DMS79 treated with DMSO at 0.1 percent for 48 hours (cell line): Measurements from ENCODE around the gene CHSY1.
A peak's percentile ranks its signal among the peaks of the same experiment; 100 is the strongest.
"Not testable (repeated sequence)": the region's sequence is repeated elsewhere in the genome, so short reads cannot be mapped to it uniquely, and the experiment has no call there.

Experiments used
- DNase-seq: peaks from one replicate; lab custom pipeline; 2025; lab: John Stamatoyannopoulos, UW

Gene CHSY1

DNA sequence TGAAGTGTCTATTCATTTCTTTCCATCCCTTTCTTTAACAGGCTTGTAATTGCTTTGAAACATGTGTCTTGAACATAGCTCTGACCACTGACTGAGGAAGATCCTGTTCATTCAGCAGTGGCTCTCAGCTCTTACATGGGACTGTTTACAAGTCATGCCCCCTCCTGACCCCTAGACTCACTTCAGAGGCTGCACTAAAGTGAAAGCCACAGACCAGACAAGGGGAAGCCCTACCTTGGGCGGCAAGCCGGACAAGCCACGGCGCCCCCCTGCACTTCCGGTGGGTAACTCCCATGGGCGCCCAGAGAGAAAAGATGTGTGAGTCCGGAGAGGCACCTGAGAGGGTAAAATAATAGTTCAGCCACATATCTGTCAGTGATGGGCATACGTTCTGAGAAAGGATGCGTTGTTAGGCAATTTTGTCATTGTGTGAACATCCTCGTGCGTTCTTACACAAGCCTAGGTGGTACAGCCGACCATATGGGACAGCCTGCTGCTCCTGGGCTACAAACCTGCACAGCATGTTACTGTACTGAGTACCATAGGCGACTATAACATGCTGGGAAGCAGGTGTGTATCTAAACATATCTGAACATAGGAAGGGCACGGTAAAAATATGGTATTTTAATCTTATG lies 116.2 kb downstream of the CHSY1 start:
- DNase-seq: no peak

DNA sequence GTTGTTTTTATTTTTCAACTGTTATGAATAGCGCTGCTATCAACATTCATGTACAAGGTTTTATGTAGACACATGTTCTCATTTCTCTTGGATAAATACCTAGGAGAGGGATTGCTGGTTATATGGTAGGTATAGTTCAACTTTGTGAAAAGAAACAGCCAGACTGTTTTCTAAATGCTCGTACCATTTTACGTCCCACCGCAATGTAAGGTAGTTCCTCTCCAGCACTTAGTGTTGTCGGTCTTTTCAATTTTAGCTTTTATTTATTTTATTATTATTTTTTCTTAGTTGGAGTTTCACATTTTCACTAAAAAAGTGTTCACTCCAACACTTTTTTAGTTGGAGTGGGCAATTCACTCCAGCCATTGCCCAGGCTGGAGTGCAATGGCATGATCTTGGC lies 117.1 kb downstream of the CHSY1 start:
- DNase-seq: no peak

DNA sequence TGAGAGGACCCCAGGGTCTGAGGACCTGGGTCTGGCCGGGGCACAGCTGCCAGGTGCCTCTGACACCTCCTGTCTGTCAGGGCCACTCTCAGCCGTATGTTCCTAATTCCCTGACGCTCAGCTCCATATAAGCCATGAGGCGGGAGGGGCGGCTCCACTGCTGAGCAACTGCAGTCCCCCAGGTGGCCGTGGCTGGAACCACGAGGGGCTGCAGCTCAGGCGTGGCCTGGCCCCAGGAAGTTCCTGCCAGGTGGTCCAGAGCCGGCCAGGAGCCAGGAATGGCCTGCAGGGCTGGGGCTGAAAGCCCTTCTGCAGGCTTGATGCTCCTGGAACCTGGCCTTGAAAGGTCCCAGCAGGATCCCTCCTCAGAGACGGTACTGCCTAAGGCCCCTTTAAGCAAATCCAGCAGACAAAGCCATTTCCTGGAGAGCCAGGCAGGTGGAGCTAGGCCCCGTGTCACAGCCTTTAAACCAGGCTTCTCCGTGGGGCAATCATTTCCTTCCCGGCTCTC lies 118.0 kb downstream of the CHSY1 start:
- DNase-seq: peak; percentile 54

DNA sequence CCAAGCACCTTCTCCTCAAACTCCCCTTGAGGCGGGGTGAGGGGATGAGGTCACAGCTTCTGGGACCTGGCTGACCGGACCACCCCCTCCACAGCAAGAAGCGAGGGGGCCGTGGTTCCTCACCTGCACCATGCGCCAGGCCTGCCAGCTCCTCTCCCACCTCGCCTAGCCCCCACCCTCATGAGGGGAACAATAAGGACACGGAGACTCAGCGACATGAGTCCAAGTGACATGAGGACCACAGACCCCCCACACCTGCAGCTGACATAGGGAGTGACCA lies 118.7 kb downstream of the CHSY1 start:
- no peak for DNase-seq

DNA sequence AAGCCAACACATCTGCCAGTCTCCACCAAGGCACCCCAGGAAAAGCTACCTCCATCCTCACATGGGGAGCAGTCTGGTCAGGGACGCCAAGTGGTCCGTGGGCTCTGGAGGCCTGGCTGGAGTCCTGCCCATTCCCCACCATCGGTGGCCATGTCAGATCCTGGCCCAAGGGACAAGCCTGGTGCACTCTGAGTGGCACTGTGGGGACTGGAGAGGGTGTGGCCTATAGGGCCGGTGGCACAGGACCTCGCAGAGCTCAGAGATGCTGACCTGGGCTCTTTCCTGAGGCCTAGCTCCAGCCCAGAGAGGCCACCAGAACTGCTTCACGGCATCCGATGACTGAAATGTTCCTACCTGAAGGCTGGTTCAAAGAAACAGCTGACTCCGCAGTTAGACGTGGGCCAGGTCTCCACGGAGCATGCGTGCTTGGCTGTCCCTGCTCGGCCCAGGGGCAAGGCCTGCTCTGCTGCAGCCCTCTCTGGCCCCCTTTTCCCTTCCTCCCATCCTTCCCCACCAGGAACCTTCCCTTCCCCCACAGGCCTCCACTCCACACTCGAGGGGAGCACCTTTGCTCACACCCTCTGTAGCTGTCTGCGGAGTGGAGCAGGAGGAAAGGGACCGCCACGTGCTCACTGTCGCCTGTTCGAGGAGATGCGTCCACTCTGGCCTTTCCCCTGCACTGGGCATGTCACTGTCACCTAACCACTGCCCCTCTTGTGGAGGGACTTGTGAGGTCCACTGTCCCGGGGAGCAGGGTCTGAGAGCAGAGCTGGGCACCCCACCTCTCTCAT lies 119.3 kb downstream of the CHSY1 start:
- DNase-seq: no peak

DNA sequence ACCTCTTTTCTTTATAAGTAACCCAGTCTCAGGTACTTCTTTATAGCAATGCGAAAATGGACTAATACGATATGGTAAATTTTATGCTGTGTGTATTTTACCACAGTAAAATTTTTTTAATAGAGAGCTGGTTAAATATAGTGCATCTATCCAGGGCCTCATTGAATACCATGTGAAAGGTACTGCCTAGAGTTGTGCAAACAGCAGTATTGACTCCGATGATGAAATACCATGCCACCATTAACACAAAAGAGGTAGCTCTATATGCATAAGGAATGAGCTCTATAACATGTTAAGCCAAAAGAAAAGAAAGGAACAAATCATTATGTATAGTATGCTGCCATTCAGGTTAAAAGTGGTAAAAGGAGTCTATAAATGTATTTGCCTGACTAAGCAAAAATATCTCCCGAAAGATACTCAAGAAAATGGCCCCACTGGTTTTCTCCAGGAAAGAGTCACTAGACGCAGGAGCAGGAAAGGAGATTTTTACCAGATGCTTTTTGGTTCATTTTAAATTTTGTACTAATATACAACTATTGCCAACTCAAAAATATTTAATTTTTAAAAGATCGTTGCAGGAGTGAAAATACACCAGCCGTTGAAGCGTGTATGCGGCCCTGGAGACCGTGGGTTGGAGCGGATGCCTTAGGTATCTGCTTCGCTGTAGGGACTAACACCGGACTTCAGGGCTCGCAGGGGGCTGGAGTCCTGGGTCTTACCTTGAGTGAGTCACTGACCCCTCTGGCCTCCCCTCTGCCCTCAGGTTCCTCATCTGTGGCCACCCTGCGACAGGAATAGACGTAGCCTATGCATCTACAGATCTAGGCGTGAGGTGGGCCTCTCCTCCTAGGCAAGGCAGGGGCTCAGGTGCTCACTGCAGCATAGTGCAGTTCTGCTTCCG lies 120.1 kb downstream of the CHSY1 start:
- no peak for DNase-seq

DNA sequence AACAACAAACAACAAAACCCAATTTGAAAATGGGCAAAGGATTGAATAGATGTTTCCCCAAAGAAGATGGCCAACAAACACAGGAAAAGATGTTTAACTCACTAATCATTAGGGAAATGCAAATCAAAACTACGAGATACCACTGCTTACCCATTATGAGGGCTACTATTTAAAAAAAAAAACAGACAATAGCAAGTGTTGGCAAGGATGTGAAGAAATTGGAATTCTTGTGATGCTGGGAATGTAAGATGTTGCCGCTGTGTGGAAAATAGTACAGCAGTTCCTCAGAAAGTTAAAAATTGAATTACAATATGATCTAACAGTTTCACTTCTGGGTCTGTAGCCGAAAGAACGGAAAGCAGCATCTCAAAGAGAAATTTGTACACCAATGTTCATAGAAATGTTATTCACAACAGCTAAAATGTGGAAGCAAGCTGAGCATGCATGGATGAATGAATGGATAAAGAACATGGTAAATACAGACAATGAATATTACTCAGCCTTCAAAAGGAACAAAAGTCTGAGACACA lies 121.9 kb downstream of the CHSY1 start:
- no peak for DNase-seq

DNA sequence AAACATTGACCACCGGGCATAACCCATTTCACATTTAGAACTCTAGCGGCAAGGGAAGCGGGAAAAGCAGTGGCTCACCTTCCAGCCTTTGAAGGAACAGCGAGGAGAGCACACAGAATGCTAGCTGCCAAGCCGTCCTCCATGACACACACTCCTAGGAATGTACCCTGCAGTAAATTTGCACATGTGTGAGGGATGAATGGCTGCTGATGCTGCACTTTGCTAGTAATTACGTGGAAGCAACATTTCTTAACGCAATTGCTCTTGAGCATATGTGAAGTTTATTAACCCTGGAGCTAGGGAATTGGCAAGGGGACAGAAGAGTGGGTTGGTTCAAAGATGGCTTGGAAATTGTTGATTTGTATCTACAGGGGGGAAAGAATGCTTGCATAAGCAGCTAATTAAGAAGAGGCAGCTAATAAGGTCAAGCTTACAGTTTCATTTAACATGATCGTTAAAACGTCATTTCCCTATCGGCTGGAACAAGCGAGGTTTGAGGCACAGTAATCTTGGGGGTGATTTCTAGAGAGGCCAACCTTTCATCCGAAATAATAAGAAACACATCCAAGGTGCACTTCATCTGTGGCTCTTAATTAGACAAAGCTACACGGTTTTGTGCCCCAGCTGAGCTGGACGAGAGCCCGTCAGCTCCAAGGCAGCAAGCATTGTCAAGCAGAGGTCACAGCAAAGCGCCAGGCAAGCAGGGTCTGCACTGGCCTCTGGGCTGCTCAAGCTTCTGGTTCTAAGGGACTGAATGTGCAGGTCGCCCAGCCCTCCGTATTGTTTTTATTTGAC lies 123.4 kb downstream of the CHSY1 start:
- DNase-seq: peak; percentile 38

DNA sequence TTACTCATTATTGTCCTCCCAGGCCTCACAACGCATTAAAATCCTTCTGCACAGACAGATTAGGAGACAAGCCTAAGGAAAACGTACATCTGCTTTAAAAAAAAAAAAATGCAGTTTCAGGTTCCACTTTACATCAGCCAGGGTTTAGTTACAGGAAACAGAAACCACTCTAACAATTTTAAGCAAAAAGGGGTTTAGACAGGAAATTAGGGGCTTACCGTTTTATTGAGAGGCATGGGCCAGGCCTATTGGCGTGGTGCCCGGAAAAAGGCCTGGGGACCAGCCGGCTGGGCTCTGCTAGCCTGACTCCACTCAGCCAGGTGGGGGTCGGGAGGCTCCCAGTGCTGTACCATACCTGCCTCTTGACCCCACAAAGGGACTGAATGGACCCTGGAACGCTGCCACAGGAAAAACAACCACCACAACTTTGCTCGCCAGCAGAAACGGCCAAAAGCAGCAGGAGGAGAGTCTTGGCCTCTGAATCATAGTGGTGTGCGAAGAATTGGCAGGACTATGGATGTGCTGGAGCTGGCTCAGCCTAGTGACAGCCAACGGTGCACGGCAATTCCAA lies 124.3 kb downstream of the CHSY1 start:
- peak; percentile 52 for DNase-seq

DNA sequence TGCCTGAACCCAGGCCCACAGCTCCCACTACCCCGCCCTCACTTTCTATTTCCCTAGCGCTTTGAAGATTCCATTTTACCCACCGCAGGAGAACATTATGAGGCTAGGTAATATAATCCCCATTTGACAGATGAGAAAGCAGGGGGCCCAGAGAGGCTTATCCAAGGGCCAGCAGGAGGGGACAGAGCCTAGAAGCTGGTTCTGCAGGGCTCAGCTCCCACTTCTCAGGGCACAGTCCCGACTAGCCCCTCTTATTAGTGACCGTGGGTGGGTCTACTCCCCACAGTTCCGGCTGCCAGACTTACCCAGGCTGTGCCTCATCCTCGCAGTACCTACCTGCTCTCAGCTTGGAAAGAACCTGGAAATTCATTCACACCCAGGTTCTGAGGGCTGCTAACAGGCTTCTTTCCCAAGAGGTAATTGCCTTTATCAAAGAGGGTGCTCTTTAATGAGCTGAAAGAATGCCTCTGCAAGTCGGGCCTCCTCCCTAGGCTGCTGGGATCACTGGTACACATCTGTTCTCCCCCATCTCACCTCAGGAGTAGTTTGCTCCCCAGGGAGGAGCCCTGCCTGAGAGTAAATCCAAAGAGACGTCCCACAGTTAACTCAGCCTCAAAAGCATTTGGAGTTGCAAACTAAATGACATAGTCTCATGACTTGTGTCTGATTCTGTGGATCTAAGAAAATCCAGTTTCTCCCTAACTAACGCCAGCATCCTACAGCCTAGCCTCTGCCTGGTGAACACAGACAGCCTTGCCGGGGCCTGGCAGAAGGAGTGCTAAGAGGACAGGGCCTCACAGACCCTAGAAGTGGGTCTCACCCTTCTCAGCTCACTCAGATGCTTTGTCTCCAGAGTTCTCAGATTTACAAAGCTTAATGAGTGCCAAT lies 125.0 kb downstream of the CHSY1 start:
- DNase-seq: peak; percentile 47

DNA sequence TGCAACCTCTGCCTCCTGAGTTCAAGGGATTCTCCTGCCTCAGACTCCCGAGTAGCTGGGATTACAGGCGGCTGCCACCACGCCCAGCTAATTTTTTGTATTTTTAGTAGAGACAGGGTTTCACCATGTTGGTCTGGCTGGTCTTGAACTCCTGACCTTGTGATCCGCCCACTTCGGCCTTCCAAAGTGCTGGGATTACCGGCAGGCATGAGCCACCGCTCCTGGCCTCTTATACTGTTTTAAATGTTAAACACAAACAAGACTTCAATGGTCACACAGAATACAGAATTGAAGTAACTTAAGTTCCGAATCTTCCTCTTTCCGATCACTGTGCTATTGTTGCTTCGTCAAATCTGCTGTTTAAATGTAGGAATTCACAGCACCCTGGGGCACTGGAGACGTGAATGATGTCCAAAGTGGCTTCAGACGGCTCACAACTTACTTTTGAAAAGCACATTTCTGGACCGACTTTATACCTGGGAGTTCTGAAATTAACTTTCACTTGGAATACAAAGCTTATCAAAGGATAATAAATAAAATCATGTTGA lies 125.9 kb downstream of the CHSY1 start:
- not testable (repeated sequence) for DNase-seq
